ENCODE measurements around the gene TFAP2A. TPM values are rescaled to one million over a fixed set of nuclear protein-coding genes. Genes with fewer than 3 reads are reported as not detected.

The TFAP2A gene
- polyA plus RNA-seq, 3 donors, result not detected

- no peaks in the 10 kb centered on the region for H3K79me2 ChIP-seq (ENCODE audit: insufficient read depth, low read length)
- peak overlapping the region; percentile 67 for H3K4me2 ChIP-seq (replicated peaks; ENCODE audit: extremely low read depth, low read length, poor library complexity, severe bottlenecking)
- no peaks in the 10 kb centered on the region for H4K20me1 ChIP-seq (ENCODE audit: insufficient read depth, low read length)
- peaks cover 68 to 84% of the 10 kb centered on the region in 2 donors for H3K27me3 ChIP-seq (ENCODE audit: control insufficient read depth in 2 of 2, insufficient read depth in 2 of 2, low read length in 2 of 2)
- intact Hi-C loops (cut with micrococcal nuclease), result loop anchor here in 1 of 2 donors (10.0 kb wide), 1 partner anchor 402 kb away; no protein-coding TSS in a partner anchor
- H3K9me3 ChIP-seq (replicated peaks in 1 of 2; ENCODE audit: control insufficient read depth in 1 of 2, insufficient read depth in 1 of 2, low read length in 2 of 2), result peaks cover 6 to 51% of the 10 kb centered on the region in 2 donors
- Mint-ChIP-seq H3K4me3 (peak overlapping the region; percentile 78 to 93), H3K27ac (no peak overlapping the region), H3K4me1 (peaks cover 30% of the 10 kb centered on the region), H3K27me3 (ENCODE audit: low read depth in 3 of 3) (peaks cover 71 to 80% (median 79%) of the 10 kb centered on the region in 3 donors), H3K9me3 (peaks cover 0 to 33% (median 17%) of the 10 kb centered on the region in 7 donors), H3K36me3 (peaks cover 3 to 6% of the 10 kb centered on the region in 2 donors)
- TF ChIP-seq CTCF (IDR thresholded peaks at IDR 0.05), result no peak
- H3K9ac ChIP-seq (ENCODE audit: insufficient read depth, low read length, poor library complexity, severe bottlenecking), result no peak overlapping the region
- H3K4me3 ChIP-seq (replicated peaks in 1 of 3; ENCODE audit: low read depth in 2 of 3, low read length in 3 of 3), result peak overlapping the region in 2 of 3 experiments; percentile 20 to 68
- peak overlapping the region; percentile 69 for H2AFZ ChIP-seq (ENCODE audit: insufficient read depth, low read depth, low read length, poor library complexity, severe bottlenecking)
- 7% methylated on average over 3 of the region's 6 CpGs for WGBS (ENCODE audit: insufficient coverage)
- no peaks in the 10 kb centered on the region for H3K36me3 ChIP-seq (replicated peaks in 1 of 2; ENCODE audit: control insufficient read depth in 1 of 2, insufficient read depth in 2 of 2, low read length in 2 of 2)
- no peak overlapping the region for H3K27ac ChIP-seq (ENCODE audit: low read depth in 1 of 2, low read length in 2 of 2)
- peaks cover 15 to 18% of the 10 kb centered on the region in 2 donors for H3K4me1 ChIP-seq (ENCODE audit: control insufficient read depth in 1 of 2, insufficient read depth in 2 of 2, low read length in 2 of 2)
- no peak for DNase-seq
These were observed 12.0 kb upstream of the TFAP2A start for GRCh38 chr6:10426781-10427279.

DNA sequence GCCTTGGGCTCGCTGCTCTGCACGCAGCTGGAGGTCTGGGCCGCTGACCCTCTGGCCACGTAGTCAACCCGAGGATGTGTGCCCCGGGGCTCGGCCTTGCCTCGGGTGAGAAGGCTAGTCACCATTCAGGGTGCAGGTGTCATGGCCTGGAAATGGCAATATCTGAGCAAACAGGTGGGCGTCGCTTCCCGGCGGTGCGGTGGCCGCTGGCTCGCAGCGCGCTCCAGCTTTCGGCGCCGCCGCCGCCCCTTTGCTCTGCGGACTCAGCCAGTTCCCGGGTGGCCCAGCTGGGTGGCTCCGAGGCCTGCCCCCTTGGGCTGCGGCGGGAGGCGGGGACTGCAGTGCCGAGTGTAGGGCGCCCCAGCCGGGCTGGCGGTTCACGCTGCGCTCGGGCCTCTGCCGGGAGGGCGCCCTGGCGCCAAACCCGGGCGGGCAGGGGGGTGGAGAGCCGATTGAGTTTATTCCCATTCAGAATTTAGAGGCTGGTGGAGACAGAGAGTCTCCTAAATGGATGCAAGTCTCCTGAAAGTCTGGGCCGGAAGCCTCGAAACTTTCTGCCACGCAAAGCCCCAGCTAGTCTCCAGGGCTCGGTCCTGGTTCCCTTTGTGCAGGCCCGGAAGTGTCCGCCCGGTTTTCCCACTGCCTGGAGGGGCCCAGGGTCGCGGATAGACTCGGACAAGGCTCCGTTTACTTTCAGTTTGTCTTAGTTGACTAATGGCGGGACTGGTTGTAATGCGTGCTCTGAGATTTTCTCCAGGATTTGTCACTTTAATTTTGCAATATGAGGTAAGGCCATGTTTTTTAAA is 11.3 kb upstream of the TFAP2A start:
- no peak for DNase-seq
- 3% methylated on average over 44 of the region's 54 CpGs for WGBS (ENCODE audit: insufficient coverage)
- Histone ChIP-seq H3K4me2 (replicated peaks; ENCODE audit: extremely low read depth, low read length, poor library complexity, severe bottlenecking) (peak overlapping the region; percentile 67), H3K27ac (ENCODE audit: low read depth in 1 of 2, low read length in 2 of 2) (no peak overlapping the region), H3K4me1 (ENCODE audit: control insufficient read depth in 1 of 2, insufficient read depth in 2 of 2, low read length in 2 of 2) (peaks cover 15 to 18% of the 10 kb centered on the region in 2 donors), H4K20me1 (ENCODE audit: insufficient read depth, low read length) (no peaks in the 10 kb centered on the region), H3K4me3 (replicated peaks in 1 of 3; ENCODE audit: low read depth in 2 of 3, low read length in 3 of 3) (peak overlapping the region in 2 of 3 experiments; percentile 20 to 68), H3K79me2 (ENCODE audit: insufficient read depth, low read length) (no peaks in the 10 kb centered on the region), H3K27me3 (ENCODE audit: control insufficient read depth in 2 of 2, insufficient read depth in 2 of 2, low read length in 2 of 2) (peaks cover 73 to 90% of the 10 kb centered on the region in 2 donors), H2AFZ (ENCODE audit: insufficient read depth, low read depth, low read length, poor library complexity, severe bottlenecking) (peak overlapping the region; percentile 69), H3K9me3 (replicated peaks in 1 of 2; ENCODE audit: control insufficient read depth in 1 of 2, insufficient read depth in 1 of 2, low read length in 2 of 2) (peaks cover 6 to 57% of the 10 kb centered on the region in 2 donors), H3K36me3 (replicated peaks in 1 of 2; ENCODE audit: control insufficient read depth in 1 of 2, insufficient read depth in 2 of 2, low read length in 2 of 2) (no peaks in the 10 kb centered on the region), H3K9ac (ENCODE audit: insufficient read depth, low read length, poor library complexity, severe bottlenecking) (no peak overlapping the region)
- H3K4me3 Mint-ChIP-seq, result peak overlapping the region; percentile 78 to 93
- H3K4me1 Mint-ChIP-seq, result peaks cover 35% of the 10 kb centered on the region
- peaks cover 78 to 86% (median 85%) of the 10 kb centered on the region in 3 donors for H3K27me3 Mint-ChIP-seq (ENCODE audit: low read depth in 3 of 3)
- H3K27ac Mint-ChIP-seq, result no peak overlapping the region
- H3K36me3 Mint-ChIP-seq, result peaks cover 3 to 6% of the 10 kb centered on the region in 2 donors
- no peak for TF ChIP-seq CTCF (IDR thresholded peaks at IDR 0.05)
- intact Hi-C loops (cut with micrococcal nuclease), result loop anchor here in 1 of 2 donors (10.0 kb wide), 1 partner anchor 401 kb away; no protein-coding TSS in a partner anchor
- H3K9me3 Mint-ChIP-seq, result peaks cover 0 to 38% (median 22%) of the 10 kb centered on the region in 7 donors
